DOHH2 (cell line): ENCODE data around the gene ETV6.

Source experiments
- EZH2phosphoT487 ChIP-seq: fragments of 200-600 bp; sonication (generic); IDR thresholded peaks from 2 replicates; pipeline ENCODE4 v1.6.1; 2017; ENCODE audit warnings: borderline replicate concordance, mild to moderate bottlenecking, antibody characterized with exemption, low read length, moderate library complexity, mixed read lengths
- TF ChIP-seq, protein P1 (sequence below): fragments of 200-600 bp; sonication (generic); IDR thresholded peaks from one replicate; pipeline ENCODE4 v1.5.1; 2014; ENCODE audit warnings: antibody characterized with exemption, mild to moderate bottlenecking, low read depth, low read length; ENCODE audit not compliant: poor library complexity, severe bottlenecking

DNA sequence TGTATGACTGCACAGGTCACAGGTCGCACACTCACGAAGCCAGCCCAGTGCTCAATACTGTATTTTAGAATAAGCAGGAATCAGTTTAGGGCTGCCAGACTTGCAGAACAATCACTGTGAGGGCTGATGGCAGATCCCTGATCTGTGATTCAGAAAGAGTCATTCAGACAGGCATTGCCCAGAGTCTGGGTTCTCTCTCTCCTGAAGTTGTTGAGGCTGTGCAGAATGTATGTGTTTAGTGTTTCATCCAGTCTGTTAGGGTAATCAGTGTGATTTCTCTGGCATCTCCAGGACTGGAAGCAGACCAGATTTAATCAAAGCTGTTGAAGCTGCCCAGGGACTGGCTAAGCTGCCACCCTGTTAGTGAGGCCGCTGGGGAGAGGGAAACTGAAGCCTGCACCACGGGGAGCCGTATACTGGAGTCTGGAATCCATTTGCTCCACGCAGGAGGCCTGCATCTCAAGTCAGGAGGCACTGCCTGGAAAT, 69.3 kb downstream of the ETV6 start:
- TF ChIP-seq, protein P1, sequence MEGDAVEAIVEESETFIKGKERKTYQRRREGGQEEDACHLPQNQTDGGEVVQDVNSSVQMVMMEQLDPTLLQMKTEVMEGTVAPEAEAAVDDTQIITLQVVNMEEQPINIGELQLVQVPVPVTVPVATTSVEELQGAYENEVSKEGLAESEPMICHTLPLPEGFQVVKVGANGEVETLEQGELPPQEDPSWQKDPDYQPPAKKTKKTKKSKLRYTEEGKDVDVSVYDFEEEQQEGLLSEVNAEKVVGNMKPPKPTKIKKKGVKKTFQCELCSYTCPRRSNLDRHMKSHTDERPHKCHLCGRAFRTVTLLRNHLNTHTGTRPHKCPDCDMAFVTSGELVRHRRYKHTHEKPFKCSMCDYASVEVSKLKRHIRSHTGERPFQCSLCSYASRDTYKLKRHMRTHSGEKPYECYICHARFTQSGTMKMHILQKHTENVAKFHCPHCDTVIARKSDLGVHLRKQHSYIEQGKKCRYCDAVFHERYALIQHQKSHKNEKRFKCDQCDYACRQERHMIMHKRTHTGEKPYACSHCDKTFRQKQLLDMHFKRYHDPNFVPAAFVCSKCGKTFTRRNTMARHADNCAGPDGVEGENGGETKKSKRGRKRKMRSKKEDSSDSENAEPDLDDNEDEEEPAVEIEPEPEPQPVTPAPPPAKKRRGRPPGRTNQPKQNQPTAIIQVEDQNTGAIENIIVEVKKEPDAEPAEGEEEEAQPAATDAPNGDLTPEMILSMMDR, result no peak
- TF ChIP-seq EZH2phosphoT487, result no peak
